ENCODE results near the gene HSPA12A.

The HSPA12A gene

GRCh38 chr10:116648903-116649302, 93.5 kb downstream of the HSPA12A start:
- no CpG with 5 or more reads among the region's 8 CpGs for WGBS, 2 donors (ENCODE audit: extremely low coverage in 2 of 2, insufficient read length in 2 of 2, insufficient replicate concordance in 1 of 2)
- H3K4me2 ChIP-seq (ENCODE audit: insufficient read depth, low read length, poor library complexity, severe bottlenecking), result no peak overlapping the region
- no peak overlapping the region for H3K23ac ChIP-seq (ENCODE audit: low read depth, low read length, poor library complexity)

GRCh38 chr10:116646502-116646901, 95.9 kb downstream of the HSPA12A start:
- Histone ChIP-seq H2BK120ac (ENCODE audit: low read depth, low read length) (no peak overlapping the region), H3K14ac (ENCODE audit: low read length) (no peak overlapping the region), H3K18ac (ENCODE audit: low read length) (no peak overlapping the region), H3K4ac (ENCODE audit: low read length) (no peak overlapping the region), H3K9ac (ENCODE audit: low read depth, low read length, poor library complexity) (no peak overlapping the region), H4K8ac (ENCODE audit: low read depth, low read length) (no peak overlapping the region), H3K4me1 (ENCODE audit: control insufficient read depth in 2 of 2, insufficient read depth in 1 of 2, low read depth in 1 of 2, low read length in 2 of 2) (no peaks in the 10 kb centered on the region), H2BK5ac (ENCODE audit: low read length) (no peak overlapping the region), H2AFZ (ENCODE audit: low read length) (no peak overlapping the region), H2BK12ac (ENCODE audit: low read length) (no peak overlapping the region), H2BK15ac (ENCODE audit: low read length) (no peak overlapping the region), H3K4me2 (ENCODE audit: insufficient read depth, low read length, poor library complexity, severe bottlenecking) (no peak overlapping the region), H3K36me3 (replicated peaks in 1 of 2; ENCODE audit: control insufficient read depth in 2 of 2, insufficient read depth in 2 of 2, low read length in 2 of 2) (no peaks in the 10 kb centered on the region), H4K91ac (ENCODE audit: low read depth, low read length, poor library complexity) (no peak overlapping the region), H3K27ac (replicated peaks; ENCODE audit: low read length) (no peak overlapping the region), H2AK5ac (ENCODE audit: low read depth, low read length) (peak overlapping the region; percentile 30), H3K27me3 (ENCODE audit: control insufficient read depth in 3 of 3, insufficient read depth in 3 of 3, low read depth in 1 of 3, low read length in 3 of 3) (no peaks in the 10 kb centered on the region), H3K79me1 (ENCODE audit: low read depth, low read length) (no peaks in the 10 kb centered on the region), H3K4me3 (ENCODE audit: low read length in 2 of 2) (no peak overlapping the region), H3K23ac (ENCODE audit: low read depth, low read length, poor library complexity) (no peak overlapping the region), H3K9me3 (replicated peaks in 1 of 2; ENCODE audit: control insufficient read depth in 2 of 2, insufficient read depth in 1 of 2, low read depth in 1 of 2, low read length in 2 of 2) (no peaks in the 10 kb centered on the region)
- no peak for DNase-seq (ENCODE audit: low spot score)
- WGBS, 2 donors (ENCODE audit: extremely low coverage in 2 of 2, insufficient read length in 2 of 2, insufficient replicate concordance in 1 of 2), result no CpG with 5 or more reads among the region's 5 CpGs

More at GRCh38 chr10:116648903-116649302, 93.5 kb downstream of the HSPA12A start:
- Histone ChIP-seq H3K14ac (ENCODE audit: low read length) (no peak overlapping the region), H2BK120ac (ENCODE audit: low read depth, low read length) (no peak overlapping the region), H3K27ac (replicated peaks; ENCODE audit: low read length) (no peak overlapping the region), H3K27me3 (ENCODE audit: control insufficient read depth in 3 of 3, insufficient read depth in 3 of 3, low read depth in 1 of 3, low read length in 3 of 3) (no peaks in the 10 kb centered on the region), H2BK5ac (ENCODE audit: low read length) (no peak overlapping the region), H3K79me1 (ENCODE audit: low read depth, low read length) (no peaks in the 10 kb centered on the region), H2AFZ (ENCODE audit: low read length) (no peak overlapping the region), H3K9me3 (replicated peaks in 1 of 2; ENCODE audit: control insufficient read depth in 2 of 2, insufficient read depth in 1 of 2, low read depth in 1 of 2, low read length in 2 of 2) (no peaks in the 10 kb centered on the region), H3K18ac (ENCODE audit: low read length) (no peak overlapping the region), H2BK12ac (ENCODE audit: low read length) (no peak overlapping the region), H2AK5ac (ENCODE audit: low read depth, low read length) (no peak overlapping the region), H2BK15ac (ENCODE audit: low read length) (no peak overlapping the region), H4K91ac (ENCODE audit: low read depth, low read length, poor library complexity) (no peak overlapping the region), H3K4ac (ENCODE audit: low read length) (no peak overlapping the region), H3K4me1 (ENCODE audit: control insufficient read depth in 2 of 2, insufficient read depth in 1 of 2, low read depth in 1 of 2, low read length in 2 of 2) (no peaks in the 10 kb centered on the region), H3K4me3 (ENCODE audit: low read length in 2 of 2) (no peak overlapping the region), H4K8ac (ENCODE audit: low read depth, low read length) (no peak overlapping the region), H3K36me3 (replicated peaks in 1 of 2; ENCODE audit: control insufficient read depth in 2 of 2, insufficient read depth in 2 of 2, low read length in 2 of 2) (no peaks in the 10 kb centered on the region), H3K9ac (ENCODE audit: low read depth, low read length, poor library complexity) (no peak overlapping the region)
- no peak for DNase-seq (ENCODE audit: low spot score)

- no peak overlapping the region for H3K4ac ChIP-seq (ENCODE audit: low read length)
- no peak overlapping the region for H2AK5ac ChIP-seq (ENCODE audit: low read depth, low read length)
- no CpG with 5 or more reads among the region's 1 CpG for WGBS, 2 donors (ENCODE audit: extremely low coverage in 2 of 2, insufficient read length in 2 of 2, insufficient replicate concordance in 1 of 2)
- H3K18ac ChIP-seq (ENCODE audit: low read length), result no peak overlapping the region
- H4K8ac ChIP-seq (ENCODE audit: low read depth, low read length), result no peak overlapping the region
- no peak overlapping the region for H2BK5ac ChIP-seq (ENCODE audit: low read length)
- no peak overlapping the region for H3K4me2 ChIP-seq (ENCODE audit: insufficient read depth, low read length, poor library complexity, severe bottlenecking)
- no peak overlapping the region for H2BK15ac ChIP-seq (ENCODE audit: low read length)
- no peak overlapping the region for H3K4me3 ChIP-seq (ENCODE audit: low read length in 2 of 2)
- no peak overlapping the region for H3K23ac ChIP-seq (ENCODE audit: low read depth, low read length, poor library complexity)
- no peaks in the 10 kb centered on the region for H3K9me3 ChIP-seq (replicated peaks in 1 of 2; ENCODE audit: control insufficient read depth in 2 of 2, insufficient read depth in 1 of 2, low read depth in 1 of 2, low read length in 2 of 2)
- no peak overlapping the region for H2AFZ ChIP-seq (ENCODE audit: low read length)
- no peaks in the 10 kb centered on the region for H3K79me1 ChIP-seq (ENCODE audit: low read depth, low read length)
- DNase-seq (ENCODE audit: low spot score), result no peak
- H3K27me3 ChIP-seq (ENCODE audit: control insufficient read depth in 3 of 3, insufficient read depth in 3 of 3, low read depth in 1 of 3, low read length in 3 of 3), result no peaks in the 10 kb centered on the region
- no peaks in the 10 kb centered on the region for H3K36me3 ChIP-seq (replicated peaks in 1 of 2; ENCODE audit: control insufficient read depth in 2 of 2, insufficient read depth in 2 of 2, low read length in 2 of 2)
- H2BK12ac ChIP-seq (ENCODE audit: low read length), result no peak overlapping the region
- no peak overlapping the region for H3K14ac ChIP-seq (ENCODE audit: low read length)
- peaks cover 0 to 8% of the 10 kb centered on the region in 2 donors for H3K4me1 ChIP-seq (ENCODE audit: control insufficient read depth in 2 of 2, insufficient read depth in 1 of 2, low read depth in 1 of 2, low read length in 2 of 2)
- H4K91ac ChIP-seq (ENCODE audit: low read depth, low read length, poor library complexity), result no peak overlapping the region
- no peak overlapping the region for H3K27ac ChIP-seq (replicated peaks; ENCODE audit: low read length)
- no peak overlapping the region for H2BK120ac ChIP-seq (ENCODE audit: low read depth, low read length)
- H3K9ac ChIP-seq (ENCODE audit: low read depth, low read length, poor library complexity), result no peak overlapping the region
These were observed 104.5 kb downstream of the HSPA12A start for GRCh38 chr10:116637830-116638229.

GRCh38 chr10:116636976-116637375, 105.4 kb downstream of the HSPA12A start:
- Histone ChIP-seq H3K79me1 (ENCODE audit: low read depth, low read length) (no peaks in the 10 kb centered on the region), H3K23ac (ENCODE audit: low read depth, low read length, poor library complexity) (no peak overlapping the region), H2BK12ac (ENCODE audit: low read length) (no peak overlapping the region), H3K4me3 (ENCODE audit: low read length in 2 of 2) (no peak overlapping the region), H3K4me1 (ENCODE audit: control insufficient read depth in 2 of 2, insufficient read depth in 1 of 2, low read depth in 1 of 2, low read length in 2 of 2) (peaks cover 0 to 15% of the 10 kb centered on the region in 2 donors), H3K9me3 (replicated peaks in 1 of 2; ENCODE audit: control insufficient read depth in 2 of 2, insufficient read depth in 1 of 2, low read depth in 1 of 2, low read length in 2 of 2) (no peaks in the 10 kb centered on the region), H2AK5ac (ENCODE audit: low read depth, low read length) (no peak overlapping the region), H3K18ac (ENCODE audit: low read length) (no peak overlapping the region), H3K9ac (ENCODE audit: low read depth, low read length, poor library complexity) (no peak overlapping the region), H3K27ac (replicated peaks; ENCODE audit: low read length) (no peak overlapping the region), H2BK5ac (ENCODE audit: low read length) (no peak overlapping the region), H2BK120ac (ENCODE audit: low read depth, low read length) (no peak overlapping the region), H3K4ac (ENCODE audit: low read length) (no peak overlapping the region), H3K14ac (ENCODE audit: low read length) (no peak overlapping the region), H4K8ac (ENCODE audit: low read depth, low read length) (no peak overlapping the region), H2AFZ (ENCODE audit: low read length) (no peak overlapping the region), H4K91ac (ENCODE audit: low read depth, low read length, poor library complexity) (no peak overlapping the region), H3K36me3 (replicated peaks in 1 of 2; ENCODE audit: control insufficient read depth in 2 of 2, insufficient read depth in 2 of 2, low read length in 2 of 2) (no peaks in the 10 kb centered on the region), H2BK15ac (ENCODE audit: low read length) (no peak overlapping the region), H3K27me3 (ENCODE audit: control insufficient read depth in 3 of 3, insufficient read depth in 3 of 3, low read depth in 1 of 3, low read length in 3 of 3) (no peaks in the 10 kb centered on the region), H3K4me2 (ENCODE audit: insufficient read depth, low read length, poor library complexity, severe bottlenecking) (no peak overlapping the region)
- whole genome bisulfite sequencing, 2 donors (ENCODE audit: extremely low coverage in 2 of 2, insufficient read length in 2 of 2, insufficient replicate concordance in 1 of 2), result no CpG with 5 or more reads among the region's 2 CpGs
- DNase-seq (ENCODE audit: low spot score), result no peak

Data from neuronal stem cell (in vitro differentiated cells).